NCI-H2227 (cell line): ENCODE results near the gene SNAI3.

Experiments
- DNase-seq: peaks from one replicate; lab custom pipeline; 2025; ENCODE audit not compliant: unreplicated experiment; lab: John Stamatoyannopoulos, UW

Gene SNAI3

GRCh38 chr16:88636488-88637265 is 49.6 kb downstream of the SNAI3 start:
- DNase-seq: no peak

- DNase-seq: no peak
These were observed 50.5 kb downstream of the SNAI3 start for GRCh38 chr16:88635671-88636319.

- DNase-seq: no peak
These were observed 51.2 kb downstream of the SNAI3 start for GRCh38 chr16:88634994-88635670.

GRCh38 chr16:88634141-88634993 is 51.9 kb downstream of the SNAI3 start:
- DNase-seq: no peak

GRCh38 chr16:88633684-88634140 is 52.6 kb downstream of the SNAI3 start:
- no peak for DNase-seq

- DNase-seq: no peak
These were observed 53.7 kb downstream of the SNAI3 start for GRCh38 chr16:88632587-88632930.

- DNase-seq: no peak
These were observed 54.3 kb downstream of the SNAI3 start for GRCh38 chr16:88631920-88632586.

- no peak for DNase-seq
These were observed 54.9 kb downstream of the SNAI3 start for GRCh38 chr16:88631384-88631783.

GRCh38 chr16:88630941-88631340 is 55.4 kb downstream of the SNAI3 start:
- DNase-seq: no peak

- no peak for DNase-seq
These were observed 55.9 kb downstream of the SNAI3 start for GRCh38 chr16:88630433-88630832.

GRCh38 chr16:88629835-88630234 is 56.5 kb downstream of the SNAI3 start:
- DNase-seq: no peak

- peak; percentile 14 for DNase-seq
These were observed 57.8 kb downstream of the SNAI3 start for GRCh38 chr16:88628512-88628974.
